Chondrocyte (in vitro differentiated cells): Measurements from ENCODE around the gene FAM131C. TPM values are rescaled to one million over a fixed set of nuclear protein-coding genes. Genes with fewer than 3 reads are reported as not detected.

ENCODE experiments used
- DNase-seq: peaks from one replicate; pipeline ENCODE4 v3.0.0; 2021; ENCODE audit warnings: mixed read lengths, low spot score
- H3K27ac Mint-ChIP-seq: one replicate; pipeline ENCODE4 v1.8.0; 2021; ENCODE audit warnings: mild to moderate bottlenecking, moderate library complexity, mixed read lengths; ENCODE audit not compliant: unreplicated experiment
- H3K27me3 Mint-ChIP-seq: 2 replicates; pipeline ENCODE4 v1.8.0; 2021; ENCODE audit warnings: low read depth, mixed read lengths
- H3K36me3 Mint-ChIP-seq: 2 replicates; pipeline ENCODE4 v1.8.0; 2021; ENCODE audit warnings: low read depth, mixed read lengths
- H3K4me1 Mint-ChIP-seq: 2 replicates; pipeline ENCODE4 v1.8.0; 2021; ENCODE audit warnings: low read depth, mild to moderate bottlenecking, mixed read lengths
- H3K4me3 Mint-ChIP-seq: one replicate; pipeline ENCODE4 v1.8.0; 2021; ENCODE audit warnings: mild to moderate bottlenecking, moderate library complexity, mixed read lengths; ENCODE audit not compliant: unreplicated experiment
- H3K9me3 Mint-ChIP-seq: 2 replicates; pipeline ENCODE4 v1.8.0; 2021; ENCODE audit warnings: low read depth, mixed read lengths
- total RNA-seq: library from RNA; stranded (reverse); gene quantifications from 3 replicates; pipeline ENCODE4 v1.2.1, GENCODE V29; 2021
- TF ChIP-seq, protein P1 (sequence below): fragments of 200-600 bp; sonication (generic); IDR thresholded peaks from 2 replicates; pipeline ENCODE4 v1.5.0; 2021; ENCODE audit warnings: antibody characterized with exemption, mild to moderate bottlenecking, moderate library complexity

Gene FAM131C
- total RNA-seq, 1 donor from 2014 or later: 0.70 TPM

DNA sequence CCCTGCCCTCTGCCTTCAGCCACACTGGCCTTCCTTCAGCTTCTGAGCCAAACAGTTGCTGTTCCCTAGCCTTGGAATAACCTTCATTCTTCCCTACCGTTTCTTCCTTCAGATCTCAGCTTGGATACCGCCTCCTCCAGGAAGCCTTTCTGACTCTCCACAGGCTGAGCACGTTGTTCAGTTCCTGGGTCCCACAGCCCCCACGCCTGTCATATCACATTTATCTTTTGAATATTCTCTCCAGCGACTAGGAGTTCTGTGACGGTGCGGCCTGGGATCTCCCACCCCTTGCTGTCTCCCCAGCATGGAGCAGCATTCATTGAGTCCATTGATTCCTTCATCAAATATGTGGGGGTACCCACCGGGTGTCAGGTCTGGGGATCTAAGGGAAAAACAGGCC, 43.2 kb upstream of the FAM131C start:
- TF ChIP-seq, protein P1, sequence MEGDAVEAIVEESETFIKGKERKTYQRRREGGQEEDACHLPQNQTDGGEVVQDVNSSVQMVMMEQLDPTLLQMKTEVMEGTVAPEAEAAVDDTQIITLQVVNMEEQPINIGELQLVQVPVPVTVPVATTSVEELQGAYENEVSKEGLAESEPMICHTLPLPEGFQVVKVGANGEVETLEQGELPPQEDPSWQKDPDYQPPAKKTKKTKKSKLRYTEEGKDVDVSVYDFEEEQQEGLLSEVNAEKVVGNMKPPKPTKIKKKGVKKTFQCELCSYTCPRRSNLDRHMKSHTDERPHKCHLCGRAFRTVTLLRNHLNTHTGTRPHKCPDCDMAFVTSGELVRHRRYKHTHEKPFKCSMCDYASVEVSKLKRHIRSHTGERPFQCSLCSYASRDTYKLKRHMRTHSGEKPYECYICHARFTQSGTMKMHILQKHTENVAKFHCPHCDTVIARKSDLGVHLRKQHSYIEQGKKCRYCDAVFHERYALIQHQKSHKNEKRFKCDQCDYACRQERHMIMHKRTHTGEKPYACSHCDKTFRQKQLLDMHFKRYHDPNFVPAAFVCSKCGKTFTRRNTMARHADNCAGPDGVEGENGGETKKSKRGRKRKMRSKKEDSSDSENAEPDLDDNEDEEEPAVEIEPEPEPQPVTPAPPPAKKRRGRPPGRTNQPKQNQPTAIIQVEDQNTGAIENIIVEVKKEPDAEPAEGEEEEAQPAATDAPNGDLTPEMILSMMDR: no peak
- no peak for DNase-seq
- no peaks in the 10 kb centered on the region for H3K27me3 Mint-ChIP-seq
- H3K4me3 Mint-ChIP-seq: no peak overlapping the region
- H3K27ac Mint-ChIP-seq: no peak overlapping the region
- H3K9me3 Mint-ChIP-seq: no peaks in the 10 kb centered on the region
- no peaks in the 10 kb centered on the region for H3K36me3 Mint-ChIP-seq
- peaks cover 24% of the 10 kb centered on the region for H3K4me1 Mint-ChIP-seq

DNA sequence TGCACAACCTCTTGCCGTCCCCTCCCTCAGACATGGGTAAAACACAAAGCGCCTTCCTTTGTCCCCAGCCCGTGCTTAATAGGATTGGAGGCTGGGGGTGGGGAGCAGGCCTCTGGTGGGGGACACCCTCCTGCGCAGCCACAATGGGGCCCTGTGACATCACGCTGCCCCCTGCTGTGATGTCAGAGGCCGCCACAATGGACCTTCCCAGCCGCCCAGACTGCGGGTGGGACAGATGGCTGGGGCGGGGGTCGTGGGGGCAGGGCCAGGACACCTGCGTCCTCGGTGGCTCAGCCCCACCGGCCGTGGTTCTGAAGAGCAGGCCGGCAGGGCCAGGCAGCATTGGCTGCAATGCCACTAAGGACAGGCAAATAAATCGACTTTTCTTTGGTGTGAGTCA, 42.6 kb upstream of the FAM131C start:
- H3K27ac Mint-ChIP-seq: no peak overlapping the region
- H3K4me3 Mint-ChIP-seq: no peak overlapping the region
- peaks cover 24% of the 10 kb centered on the region for H3K4me1 Mint-ChIP-seq
- H3K9me3 Mint-ChIP-seq: no peaks in the 10 kb centered on the region
- H3K36me3 Mint-ChIP-seq: no peaks in the 10 kb centered on the region
- peak; percentile 78 for DNase-seq
- H3K27me3 Mint-ChIP-seq: no peaks in the 10 kb centered on the region
- TF ChIP-seq, protein P1: no peak

DNA sequence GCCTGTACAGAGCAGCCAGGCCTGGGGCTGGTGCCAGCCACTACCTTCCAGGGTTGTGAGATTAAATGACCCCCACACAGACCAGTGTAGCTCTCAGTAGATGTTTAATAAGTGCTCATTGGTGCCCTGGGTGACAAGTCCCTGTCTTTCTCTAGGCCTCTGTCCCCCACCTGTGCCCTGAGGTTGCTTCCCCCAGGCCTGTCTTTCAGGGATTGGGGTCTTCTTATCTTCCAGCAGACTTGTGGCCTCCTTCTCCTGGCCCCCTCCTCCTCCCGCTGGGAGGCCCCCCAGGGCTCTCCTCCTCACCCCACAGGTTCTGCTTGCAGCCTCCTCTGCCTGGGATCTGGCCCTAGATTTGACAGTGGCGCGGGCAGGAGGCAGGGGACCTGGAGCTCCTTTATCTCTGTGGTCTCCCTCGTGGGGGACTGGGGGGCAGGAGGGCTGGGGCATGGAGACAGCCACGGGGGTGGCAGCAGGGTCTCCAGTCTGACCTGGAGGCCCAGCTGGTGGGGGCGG, 42.1 kb upstream of the FAM131C start:
- H3K36me3 Mint-ChIP-seq: no peaks in the 10 kb centered on the region
- H3K27me3 Mint-ChIP-seq: no peaks in the 10 kb centered on the region
- no peak overlapping the region for H3K4me3 Mint-ChIP-seq
- DNase-seq: no peak
- H3K4me1 Mint-ChIP-seq: peaks cover 21% of the 10 kb centered on the region
- TF ChIP-seq, protein P1: no peak
- H3K27ac Mint-ChIP-seq: no peak overlapping the region
- H3K9me3 Mint-ChIP-seq: no peaks in the 10 kb centered on the region

DNA sequence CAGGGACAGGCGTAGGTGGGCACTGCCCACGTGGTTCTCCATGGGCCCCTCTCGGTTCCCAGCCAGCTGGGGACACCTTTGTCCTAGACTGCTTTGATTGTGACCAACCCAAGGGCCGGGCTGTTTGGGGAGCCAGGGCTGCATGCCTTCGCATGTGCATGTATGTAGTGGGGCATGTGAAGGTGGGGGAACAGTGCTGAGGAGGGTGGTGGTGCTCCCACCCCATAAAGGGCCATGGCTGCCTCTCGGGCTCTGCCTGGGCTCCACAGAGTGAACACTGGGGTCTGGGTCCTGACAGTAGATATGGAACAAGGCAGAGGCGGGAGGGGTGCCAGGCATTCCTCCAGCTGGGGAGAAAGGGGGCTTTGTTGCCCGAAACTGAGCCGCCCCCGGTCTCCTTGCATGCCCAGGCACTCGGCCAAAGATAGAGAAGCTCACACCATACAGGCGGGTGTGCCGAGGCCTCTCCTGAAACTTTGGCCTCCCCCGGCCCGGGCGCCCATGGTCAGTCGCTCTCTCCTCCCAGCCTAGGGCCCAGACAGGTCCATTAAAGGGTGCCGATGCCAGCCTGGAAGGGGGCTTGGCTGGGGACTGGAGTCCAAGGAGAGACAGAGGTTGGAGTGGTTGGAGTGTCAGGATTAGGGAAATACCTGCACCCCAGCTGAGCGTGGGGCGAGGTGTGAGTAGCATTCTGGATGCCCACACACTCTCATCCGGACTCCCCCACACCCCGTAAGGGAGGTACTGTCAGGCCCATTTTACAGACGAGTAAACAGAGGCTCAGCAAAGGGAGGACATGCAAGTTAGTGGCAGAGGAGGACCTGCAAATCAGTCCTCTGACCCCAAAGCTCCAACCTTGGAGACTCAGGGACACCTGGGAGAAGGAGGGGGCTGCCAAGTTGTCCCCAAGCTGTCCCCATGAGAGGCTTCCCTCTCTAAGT, 41.3 kb upstream of the FAM131C start:
- peaks cover 21% of the 10 kb centered on the region for H3K4me1 Mint-ChIP-seq
- no peaks in the 10 kb centered on the region for H3K9me3 Mint-ChIP-seq
- H3K36me3 Mint-ChIP-seq: no peaks in the 10 kb centered on the region
- H3K27me3 Mint-ChIP-seq: no peaks in the 10 kb centered on the region
- no peak overlapping the region for H3K4me3 Mint-ChIP-seq
- H3K27ac Mint-ChIP-seq: no peak overlapping the region
- TF ChIP-seq, protein P1: no peak
- peak; percentile 50 for DNase-seq

DNA sequence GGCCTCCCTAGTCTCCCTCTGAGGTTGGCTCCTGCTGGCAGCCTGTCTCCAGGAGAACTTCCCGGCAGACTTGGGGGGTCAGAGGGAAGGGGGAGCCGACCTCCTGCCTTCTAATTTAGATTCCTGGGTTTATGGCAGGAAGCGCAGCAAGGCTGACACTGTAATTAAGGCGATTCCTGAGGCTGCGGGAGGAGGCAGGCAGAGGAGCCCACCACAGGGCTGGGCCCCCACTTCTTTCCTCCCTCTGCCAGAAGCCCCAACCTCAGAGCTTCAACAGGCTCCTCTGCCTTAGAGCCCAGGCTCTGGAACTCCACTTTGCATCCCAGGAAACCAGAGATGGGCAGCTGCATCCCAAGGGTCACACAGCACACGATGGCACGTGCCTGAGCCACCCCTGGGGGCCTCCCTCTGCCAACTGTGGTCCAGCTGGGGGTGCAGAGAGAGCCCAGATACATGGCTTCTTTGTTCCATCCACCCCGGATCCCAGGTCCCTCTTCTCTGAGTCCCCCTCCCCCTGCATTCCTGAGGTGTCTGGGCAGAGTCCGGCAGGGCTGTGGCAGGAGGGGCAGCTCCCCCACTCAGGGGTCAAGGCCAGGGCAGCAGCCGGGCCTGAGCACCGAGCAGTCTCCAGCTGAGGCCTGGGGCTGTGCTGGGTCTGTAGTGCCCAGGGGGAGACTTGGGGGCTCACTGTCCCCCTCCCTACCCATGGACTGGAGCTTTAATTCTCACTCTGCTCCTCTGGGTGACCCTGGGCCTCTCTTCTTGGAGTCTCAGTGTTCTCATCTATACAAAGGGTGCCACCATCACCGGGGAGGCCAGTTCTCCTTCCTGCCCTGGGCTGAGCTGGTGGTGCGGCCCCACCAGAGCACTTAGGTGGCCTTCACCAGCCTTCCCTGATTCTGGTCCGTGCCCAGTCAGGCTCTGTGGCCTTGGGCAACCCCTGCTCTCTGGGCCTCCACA, 39.4 kb upstream of the FAM131C start:
- H3K36me3 Mint-ChIP-seq: no peaks in the 10 kb centered on the region
- no peaks in the 10 kb centered on the region for H3K27me3 Mint-ChIP-seq
- H3K4me1 Mint-ChIP-seq: peaks cover 21% of the 10 kb centered on the region
- H3K4me3 Mint-ChIP-seq: no peak overlapping the region
- TF ChIP-seq, protein P1: no peak
- no peak overlapping the region for H3K27ac Mint-ChIP-seq
- H3K9me3 Mint-ChIP-seq: peaks cover 4% of the 10 kb centered on the region
- DNase-seq: no peak
